Islet of Langerhans (tissue), 1 donor: ENCODE data around the gene MRO.
"Not testable (repeated sequence)": the region's sequence is repeated elsewhere in the genome, so short reads cannot be mapped to it uniquely, and the experiment has no call there.

ENCODE experiments used
- FAIRE-seq: peaks from one replicate; lab custom pipeline; 2011; peaks lifted over from hg19 to GRCh38; lab: Jason Lieb, UNC

MRO gene

DNA sequence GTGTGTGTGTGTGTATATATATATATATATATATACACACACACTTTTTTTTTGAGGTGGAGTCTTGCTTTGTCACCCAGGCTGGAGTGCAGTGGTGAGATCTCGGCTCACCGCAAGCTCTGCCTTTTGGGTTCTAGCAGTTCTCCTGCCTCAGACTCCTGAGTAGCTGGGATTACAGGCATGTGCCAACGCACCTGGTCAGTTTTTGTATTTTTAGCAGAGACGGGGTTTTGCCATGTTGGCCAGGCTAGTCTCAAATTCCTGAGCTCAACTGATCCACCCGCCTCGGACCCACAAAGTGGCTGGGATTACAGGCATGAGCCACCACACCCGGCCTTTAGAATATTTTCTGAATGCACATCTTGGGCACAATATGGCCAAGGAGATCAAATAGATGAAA, 13.7 kb upstream of the MRO start:
- FAIRE-seq: not testable (repeated sequence)

DNA sequence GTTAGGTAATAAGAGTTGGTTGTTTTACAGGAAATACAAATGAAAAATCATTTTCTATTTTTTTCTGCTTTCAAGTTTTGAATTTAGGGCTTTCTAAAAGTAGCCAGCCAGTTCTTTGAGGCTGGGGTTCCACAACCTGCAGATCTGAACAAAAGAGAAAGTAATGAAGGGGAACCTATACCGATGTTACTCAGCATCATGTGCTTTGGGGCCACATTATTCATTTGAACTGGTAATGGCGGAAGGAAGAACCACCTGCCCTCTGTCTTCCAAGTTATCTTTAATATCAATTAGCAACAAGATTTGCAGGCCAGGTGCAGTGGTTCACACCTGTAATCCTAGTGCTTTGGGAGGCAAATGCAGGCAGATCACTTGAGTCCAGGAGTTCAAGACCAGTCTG, 12.9 kb upstream of the MRO start:
- no peak for FAIRE-seq

DNA sequence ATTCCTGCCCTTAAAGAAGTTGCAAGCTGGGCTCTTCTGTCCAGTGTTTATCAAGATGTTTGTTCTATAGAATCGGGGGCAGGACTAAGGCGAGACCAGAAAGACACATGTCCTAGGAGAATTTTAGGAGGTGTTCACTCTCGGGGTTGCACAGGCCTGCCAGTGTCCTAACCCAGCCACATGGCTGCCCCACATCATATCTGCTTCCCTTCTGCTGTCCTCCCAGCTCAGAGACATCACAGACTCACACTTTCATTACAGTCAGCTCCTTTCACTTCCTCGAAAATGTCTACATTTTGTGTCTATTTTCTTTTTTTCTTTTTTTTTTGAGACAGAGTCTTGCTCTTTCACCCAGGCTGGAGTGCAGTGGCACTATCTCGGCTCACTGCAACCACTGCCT, 10.7 kb upstream of the MRO start:
- no peak for FAIRE-seq

DNA sequence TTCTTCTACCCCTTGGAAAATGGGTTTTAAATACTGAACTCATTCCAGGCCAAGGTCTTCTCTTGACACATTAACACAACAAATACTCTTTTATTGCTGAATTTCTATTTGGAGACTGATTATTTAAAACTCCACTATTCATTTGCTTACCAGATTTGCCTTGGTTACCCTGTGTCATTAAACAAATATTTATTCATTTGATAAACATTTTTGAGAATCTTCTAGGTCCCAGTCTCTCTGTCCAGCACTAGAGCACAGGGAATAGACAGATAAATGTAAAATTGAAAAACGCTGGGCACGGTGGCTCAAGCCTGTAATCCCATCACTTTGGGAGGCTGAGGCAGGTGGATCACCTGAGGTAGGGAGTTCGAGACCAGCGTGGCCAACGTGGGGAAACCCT, 9.8 kb upstream of the MRO start:
- no peak for FAIRE-seq

DNA sequence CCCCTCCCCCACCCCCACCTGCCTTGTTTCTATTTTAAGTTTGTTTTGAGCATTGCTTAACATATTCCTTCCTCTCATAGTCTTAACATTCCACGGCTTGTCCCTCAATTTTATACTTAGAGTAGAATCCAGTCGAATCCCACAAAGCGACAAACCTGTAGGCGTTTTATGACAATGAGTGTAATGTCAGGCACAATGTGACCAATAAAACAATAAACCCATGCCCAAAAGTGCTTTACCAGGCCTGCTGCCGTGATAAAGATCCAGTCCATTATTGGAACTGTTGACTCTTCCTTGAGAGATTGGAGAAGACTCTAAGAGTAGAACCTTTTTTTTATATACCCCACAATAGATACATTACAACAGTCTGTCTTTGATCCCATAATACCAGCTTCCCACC, 6.2 kb upstream of the MRO start:
- no peak for FAIRE-seq

DNA sequence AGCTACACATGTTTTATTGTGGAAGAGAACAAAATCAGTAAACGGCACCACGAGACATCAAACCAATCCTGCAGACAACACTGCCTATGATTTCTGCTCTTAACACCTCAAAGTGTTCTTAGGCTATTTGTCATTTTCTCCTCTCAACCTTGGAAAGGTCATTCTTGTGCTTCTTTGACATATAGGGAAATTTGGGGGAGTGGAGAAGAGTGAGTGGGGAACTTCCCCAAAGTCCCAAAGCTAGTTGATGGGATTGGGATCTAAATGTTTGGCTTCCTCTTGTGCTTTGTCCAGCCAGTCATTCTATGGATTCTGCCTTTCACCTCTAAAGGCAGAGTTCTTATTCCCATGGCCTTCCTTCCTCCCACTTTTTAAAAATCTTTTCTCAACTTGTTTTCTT, 5.8 kb upstream of the MRO start:
- FAIRE-seq: no peak

DNA sequence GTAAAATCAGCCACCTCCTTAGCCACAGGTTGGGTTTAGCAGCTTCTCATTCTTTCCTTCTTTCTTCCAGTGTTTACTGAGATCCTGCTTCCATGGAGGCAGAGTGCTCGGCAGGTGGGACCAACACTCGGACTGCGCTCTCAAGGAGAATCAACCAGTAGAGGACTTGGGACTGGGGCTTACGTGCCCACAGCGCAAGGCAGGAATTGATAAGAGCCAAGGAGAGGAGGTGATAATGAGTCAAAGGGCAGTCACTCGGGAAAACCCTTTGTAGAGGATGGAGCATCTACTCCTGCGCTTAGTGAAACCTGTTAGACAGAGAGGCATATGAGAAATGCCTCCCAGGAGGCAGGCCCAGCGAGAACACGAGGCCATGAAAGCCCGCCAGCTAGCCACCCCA, 2.9 kb upstream of the MRO start:
- no peak for FAIRE-seq

DNA sequence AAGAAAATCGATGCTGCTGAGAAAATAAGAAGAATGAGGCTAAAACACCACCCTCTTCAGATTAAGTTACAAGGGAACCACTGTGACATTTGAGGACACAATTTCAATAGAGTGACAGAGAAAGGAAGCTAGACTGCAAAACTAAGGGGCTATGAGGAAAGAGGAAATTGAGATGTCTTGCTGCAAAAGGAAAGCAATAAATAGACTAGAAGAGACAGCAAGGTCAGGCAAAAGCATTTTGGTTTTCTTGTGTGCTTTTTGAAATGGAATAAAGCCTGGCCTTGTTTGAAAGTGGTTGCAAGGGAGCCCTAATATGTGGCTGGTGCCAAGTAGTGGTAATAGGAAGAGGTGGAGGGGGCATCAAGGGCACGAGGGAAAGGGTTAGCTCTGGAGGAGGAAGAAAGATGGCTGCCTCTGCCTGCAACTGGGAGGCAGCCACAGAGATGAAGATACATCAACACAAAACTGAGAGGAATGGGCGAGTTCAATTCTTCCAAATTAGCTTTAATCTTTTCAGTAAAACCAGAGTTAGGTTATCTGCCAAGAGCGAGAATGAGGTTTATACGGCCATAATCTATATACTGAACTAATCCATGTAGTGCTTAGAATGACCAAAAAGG, 1.2 kb upstream of the MRO start:
- FAIRE-seq: no peak

DNA sequence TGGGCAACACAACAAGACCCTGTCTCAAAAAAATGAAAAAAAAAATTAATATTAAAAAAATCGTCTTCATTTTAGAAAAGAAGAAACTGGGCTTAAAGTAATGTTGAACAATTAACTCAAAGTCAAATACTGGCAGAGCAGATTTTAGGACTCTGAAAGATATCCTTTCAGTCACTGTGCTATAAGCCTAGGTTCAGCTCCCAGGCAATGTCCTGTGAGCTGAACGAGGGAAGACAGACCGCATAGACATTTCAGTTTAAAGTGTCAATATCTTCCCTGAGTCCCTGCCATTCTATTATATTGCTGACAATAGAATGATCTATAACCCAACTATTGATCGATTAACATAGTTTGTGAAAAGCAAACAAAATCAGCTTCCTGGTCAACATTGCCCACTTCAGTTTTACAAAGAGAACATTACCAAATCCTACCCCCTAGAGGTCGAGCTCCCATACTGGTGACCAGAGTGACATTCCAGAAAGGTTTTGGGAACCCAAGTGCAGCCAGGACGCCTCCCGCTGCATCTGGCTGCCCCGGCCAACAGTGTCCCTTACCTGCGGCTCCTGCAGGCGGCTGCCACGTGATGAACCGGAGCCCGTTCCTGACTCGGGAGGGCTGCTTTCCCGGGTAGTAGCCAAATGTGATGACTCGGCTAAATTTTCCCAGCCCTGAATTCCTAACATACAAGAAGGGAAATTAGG, 639 bp downstream of the MRO start:
- no peak for FAIRE-seq

DNA sequence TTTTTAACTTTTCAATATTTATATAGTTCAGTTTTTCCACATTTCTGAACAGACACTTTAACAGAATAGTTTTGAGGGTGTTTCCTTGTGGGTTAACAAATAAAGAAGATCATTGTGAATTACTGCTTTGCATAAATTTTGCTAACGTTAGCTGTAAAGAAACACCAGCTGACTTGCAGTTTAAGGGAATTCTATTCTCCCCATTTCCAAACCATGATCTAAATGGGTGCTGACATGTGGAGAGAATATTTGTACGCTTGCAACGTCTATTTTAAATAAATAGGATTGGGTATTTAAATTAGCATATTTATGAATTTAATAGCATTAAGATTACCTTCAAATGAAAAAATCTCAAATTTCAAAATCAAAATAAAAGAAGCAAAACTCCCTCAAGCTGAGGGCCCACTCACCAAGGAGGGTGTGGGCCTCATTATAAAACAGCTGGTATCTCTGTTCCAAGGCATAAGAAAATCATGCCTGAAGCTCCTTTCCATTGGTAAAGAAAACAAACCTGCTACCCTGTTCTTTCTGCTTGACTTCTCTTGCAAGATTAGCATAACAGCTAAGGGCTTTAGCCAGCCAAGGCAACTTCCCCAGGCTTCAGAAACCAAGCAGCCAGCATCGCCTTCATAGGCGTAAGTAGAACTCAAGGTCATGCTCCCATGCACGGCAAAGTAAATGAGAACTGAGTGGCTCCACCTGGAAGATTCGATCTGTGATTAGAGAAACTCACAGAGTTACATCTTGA, 3.2 kb downstream of the MRO start:
- no peak for FAIRE-seq

DNA sequence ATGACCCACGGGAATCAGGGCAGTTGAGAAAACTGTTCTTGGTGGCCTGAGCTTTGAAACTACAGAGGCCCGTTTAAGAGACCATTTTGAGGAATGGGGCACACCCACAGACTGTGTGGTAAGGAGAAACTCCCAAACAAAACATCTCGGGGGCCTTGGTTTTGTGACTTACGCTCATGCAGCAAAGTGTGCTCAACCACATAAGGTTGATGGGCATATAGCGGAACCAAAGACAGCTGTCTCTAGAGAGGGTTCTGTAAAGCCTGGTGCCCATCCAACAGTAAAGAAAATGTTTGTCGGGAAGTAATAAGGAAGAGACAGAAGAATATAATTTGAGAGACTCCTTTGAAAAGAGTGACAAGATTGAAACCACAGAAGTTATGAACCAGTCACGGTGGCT, 5.4 kb downstream of the MRO start:
- no peak for FAIRE-seq

DNA sequence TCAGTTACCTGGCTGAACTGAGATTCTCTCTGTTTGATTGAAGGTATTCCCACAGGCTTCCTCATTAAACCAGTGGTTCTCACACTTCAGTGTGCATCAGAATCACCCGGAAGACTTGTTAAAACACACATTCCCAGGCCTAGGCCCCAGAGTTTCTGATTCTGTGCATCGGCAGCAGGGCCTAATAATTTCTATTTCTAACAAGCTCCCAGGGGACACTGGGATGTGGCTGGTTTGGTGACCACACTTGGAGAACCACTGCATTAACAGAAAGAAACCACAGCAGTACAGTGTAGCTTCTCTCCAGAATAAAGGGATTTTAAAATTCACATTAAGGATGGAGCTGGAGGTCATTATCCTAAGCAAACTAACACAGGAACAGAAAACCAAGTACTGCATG, 6.5 kb downstream of the MRO start:
- no peak for FAIRE-seq

DNA sequence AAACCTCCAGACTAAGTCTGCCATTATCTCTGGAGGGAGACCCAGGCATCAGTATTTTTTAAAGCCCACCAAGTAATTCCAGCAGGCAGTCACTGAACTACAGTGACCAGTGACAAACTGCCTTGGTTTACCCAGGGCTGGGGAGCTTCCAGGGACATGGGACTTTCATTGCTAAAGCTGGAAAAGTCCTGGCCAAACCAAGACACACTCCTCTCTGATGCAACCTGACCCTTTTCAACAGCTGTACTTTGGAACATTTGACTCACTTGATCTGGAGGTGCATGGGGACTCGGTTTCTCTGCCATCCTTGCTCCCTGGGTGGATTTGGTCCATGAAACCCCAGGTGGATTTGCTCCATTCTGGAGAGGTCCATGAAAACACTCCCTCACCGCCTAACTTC, 7.0 kb downstream of the MRO start:
- no peak for FAIRE-seq

DNA sequence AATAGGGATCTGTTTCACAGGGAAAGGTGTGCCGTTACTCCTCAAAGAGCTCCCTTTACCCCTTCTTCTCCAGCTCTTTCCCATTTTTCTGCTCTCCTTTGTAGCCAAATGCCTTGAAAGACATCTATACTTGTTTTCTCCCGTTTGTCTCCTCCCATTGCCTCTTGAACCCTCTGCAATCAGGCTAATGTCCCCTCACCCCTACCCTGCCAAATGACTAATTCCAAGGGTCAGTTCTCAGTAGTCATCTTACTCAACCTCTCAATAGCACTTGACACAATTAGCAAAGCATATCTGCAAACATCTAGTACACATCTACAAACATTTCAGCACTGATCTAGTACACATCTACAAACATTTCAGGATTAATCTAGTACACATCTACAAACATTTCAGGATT, 12.6 kb downstream of the MRO start:
- no peak for FAIRE-seq

DNA sequence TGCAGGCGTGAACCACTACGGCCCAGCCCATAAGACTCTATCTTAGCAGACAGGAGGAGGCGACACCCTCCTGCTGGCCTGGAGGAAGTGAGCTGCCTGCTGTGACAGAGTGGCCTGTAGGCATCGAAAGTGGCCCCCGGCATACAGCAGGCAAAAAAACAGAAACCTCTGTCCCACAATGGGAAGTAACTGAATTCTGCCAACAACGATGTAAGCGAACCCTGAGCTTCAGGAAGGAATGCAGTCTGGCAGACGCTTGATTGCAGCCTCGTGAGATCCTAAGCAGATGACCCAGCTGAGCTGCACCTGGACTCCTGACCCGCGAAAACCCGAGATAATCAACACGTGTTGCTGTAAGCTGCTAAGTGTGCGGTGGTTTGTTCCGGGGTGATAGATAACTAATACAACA, 13.6 kb downstream of the MRO start:
- FAIRE-seq: no peak

DNA sequence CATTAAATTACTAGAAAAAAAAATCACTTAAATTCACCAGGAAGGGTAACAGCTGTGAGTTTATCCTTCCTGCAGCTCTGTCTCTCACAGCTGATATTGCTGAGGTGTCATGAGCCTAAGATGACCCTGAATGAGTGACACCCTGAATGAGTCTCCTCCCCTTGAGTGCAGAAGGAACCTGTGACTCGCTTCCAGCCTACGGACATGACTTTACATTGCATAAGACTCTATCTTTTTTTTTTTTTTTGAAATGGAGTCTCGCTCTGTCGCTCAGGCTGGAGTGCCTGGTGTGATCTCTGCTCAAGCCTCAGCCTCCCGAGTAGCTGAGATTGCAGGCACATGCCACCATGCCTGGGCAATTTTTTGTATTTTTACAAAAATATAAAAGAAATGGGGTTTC, 14.1 kb downstream of the MRO start:
- no peak for FAIRE-seq

DNA sequence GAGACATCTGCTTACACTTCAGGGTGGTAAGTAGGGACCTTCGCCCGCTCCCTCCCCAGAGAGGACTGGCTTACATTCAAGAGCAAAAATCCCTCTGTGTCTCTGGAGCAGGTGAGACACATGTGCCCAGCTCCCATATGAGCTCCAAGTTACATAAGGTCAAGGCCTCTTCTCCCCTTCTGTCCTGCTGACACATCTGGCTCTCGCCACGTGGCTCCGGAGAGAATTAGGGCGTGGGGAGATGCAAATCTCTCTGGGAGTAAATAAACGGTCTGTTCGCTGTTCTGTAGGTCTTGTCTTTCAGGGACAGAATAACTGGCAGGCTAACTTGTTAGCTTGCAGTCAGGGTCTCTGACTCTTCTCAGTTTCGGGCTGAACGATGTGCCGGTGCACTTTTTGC, 16.2 kb downstream of the MRO start:
- no peak for FAIRE-seq

DNA sequence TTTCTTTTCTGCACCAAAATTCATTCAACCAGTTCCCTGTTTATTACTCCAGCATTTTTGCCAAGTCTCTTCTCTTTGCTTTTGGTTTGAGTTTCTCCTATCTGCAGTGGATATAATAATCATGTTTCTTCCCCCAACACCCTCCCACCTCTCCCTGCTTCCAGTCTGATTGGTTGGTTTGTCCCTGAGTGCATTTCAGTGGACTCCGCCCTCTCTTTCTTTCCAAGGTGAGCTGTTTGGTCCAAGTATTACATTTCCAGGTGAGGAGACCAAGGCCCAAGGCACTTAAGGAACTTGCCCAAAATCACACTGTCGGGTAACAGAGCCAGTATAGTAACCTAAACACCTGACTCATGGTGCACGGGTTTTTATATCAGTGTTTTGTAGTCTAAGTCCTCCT, 17.7 kb downstream of the MRO start:
- no peak for FAIRE-seq

DNA sequence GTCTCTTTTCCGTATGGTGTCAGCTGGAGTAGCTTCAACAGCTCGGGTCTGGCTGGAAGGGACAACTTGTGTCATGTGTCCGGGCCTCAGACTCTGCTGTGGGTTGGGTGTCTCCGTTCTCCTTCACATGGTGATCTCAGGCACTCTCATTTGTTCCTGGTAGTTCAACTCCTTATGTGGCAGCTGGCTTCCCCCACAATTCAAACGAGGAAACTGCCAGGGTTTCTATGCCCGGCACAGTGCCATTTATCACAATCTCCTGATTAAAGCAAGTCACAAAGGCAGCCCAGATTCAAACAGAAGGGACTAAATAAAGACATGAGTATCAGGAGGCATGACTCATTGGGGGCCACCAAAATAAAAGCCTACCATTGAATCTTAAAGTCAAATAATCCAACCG, 22.7 kb downstream of the MRO start:
- FAIRE-seq: no peak

DNA sequence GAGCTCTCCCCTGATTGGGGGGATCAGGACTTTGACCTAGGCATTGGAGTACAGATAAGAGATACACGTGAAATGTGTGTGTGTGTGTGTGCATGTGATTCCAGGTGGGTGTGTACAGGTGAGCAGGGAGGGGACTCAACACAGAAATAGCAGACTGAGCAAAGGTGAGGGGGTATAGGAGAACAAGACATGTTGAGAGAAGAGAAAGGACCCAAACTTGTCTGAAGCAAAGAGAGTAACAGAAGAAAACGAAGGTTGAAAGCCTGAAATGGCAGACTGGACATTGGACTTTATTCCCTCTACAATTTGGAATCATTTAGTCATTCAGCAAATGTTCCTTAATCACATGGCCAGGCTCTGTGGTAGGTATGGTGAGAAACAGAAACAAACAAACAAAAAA, 23.3 kb downstream of the MRO start:
- peak; percentile 33 for FAIRE-seq

DNA sequence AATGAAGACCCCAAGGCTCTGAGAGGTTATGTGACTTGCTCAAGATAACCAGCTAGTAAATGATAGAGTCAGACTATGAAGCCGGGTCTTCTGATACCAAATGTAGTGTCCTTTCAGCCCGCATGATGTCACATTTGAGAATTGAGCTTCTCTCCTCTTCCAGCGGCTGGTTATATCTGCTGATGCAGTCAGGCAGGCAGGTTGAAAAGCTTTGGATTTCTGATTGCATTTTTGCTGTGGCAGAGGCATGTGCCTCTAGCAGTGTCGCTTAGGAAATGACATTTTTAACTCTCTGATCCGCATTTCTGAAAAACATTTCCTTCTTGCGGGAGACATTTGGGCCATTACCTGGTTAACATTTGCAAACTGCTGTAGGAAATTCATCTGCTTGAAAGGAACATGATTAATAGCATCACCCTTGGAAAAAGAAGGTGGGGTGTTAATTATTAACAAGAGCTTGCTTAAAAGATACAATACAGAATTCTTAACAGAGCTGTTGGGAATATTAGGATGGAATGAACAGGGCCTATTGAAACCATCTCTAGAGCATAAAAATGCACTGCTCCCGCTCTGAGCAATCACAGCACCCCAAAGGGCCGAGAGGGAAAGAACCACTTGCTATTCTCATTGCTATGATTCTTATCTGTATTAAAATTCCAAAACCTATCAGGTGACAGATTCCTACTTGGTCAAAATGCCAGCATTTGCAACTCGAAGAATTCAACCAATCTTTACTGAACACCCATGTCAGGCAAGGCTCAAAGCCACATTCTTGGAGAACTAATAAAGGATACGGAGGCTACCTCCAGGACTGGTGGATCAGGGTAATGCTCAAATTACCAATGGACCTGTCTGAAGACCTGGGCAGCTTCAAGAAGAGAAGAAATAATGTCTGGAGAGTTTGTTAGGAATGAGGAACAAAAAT, 25.9 kb downstream of the MRO start:
- peak; percentile 99 for FAIRE-seq

DNA sequence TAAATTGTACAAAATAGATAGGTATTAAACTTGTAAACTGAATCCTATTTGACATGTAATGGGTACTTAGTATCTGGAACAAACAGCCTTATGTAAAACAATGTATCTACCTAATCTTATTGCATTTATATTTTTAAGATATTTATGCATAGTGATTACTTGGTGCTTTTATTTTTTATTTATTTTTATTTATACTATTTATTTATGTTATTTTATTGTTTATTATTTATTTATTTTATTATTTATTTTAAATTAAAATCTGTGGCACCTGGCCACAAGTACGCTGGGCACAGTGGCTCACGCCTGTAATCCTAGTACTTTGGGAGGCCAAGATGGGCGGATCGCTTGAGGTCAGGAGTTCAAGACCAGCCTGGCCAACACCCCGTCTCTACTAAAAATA, 26.9 kb downstream of the MRO start:
- no peak for FAIRE-seq
